Tibial artery (tissue), 4 donors: ENCODE data around the gene ME1.
A peak's percentile ranks its signal among the peaks of the same experiment; 100 is the strongest.

Source experiments
- DNase-seq, 2 donors: peaks; one replicate each; pipeline ENCODE4 v3.0.0-alpha.2; 2019
- H3K27ac ChIP-seq, 2 donors: fragments of 200-600 bp; sonication (generic) in 1 of 2; 1 replicate in 1 of 2; 2 replicates in 1 of 2; pipeline ENCODE4 v1.5.1; 2018 to 2019; ENCODE audit warnings: mild to moderate bottlenecking in 1 of 2
- H3K27me3 ChIP-seq, 2 donors: fragments of 200-600 bp; sonication (generic) in 1 of 2; one replicate each; pipeline versions ENCODE4 v1.5.1 to v1.6.0; 2016 to 2019
- H3K36me3 ChIP-seq, 3 donors: fragments of 200-600 bp; sonication (generic) in 2 of 3; one replicate each; pipeline ENCODE4 v1.5.1; 2016 to 2019; ENCODE audit warnings: mild to moderate bottlenecking in 2 of 3
- H3K4me1 ChIP-seq, 4 donors: fragments of 200-600 bp; sonication (generic) in 2 of 4; 1 replicate in 3 of 4; 2 replicates in 1 of 4; pipeline ENCODE4 v1.5.1; 2016 to 2019
- H3K4me3 ChIP-seq, 2 donors: fragments of 200-600 bp; sonication (generic) in 1 of 2; 1 replicate in 1 of 2; 2 replicates in 1 of 2; pipeline ENCODE4 v1.5.1; 2018 to 2019; ENCODE audit warnings: mild to moderate bottlenecking in 2 of 2
- H3K9me3 ChIP-seq, 3 donors: fragments of 200-600 bp; sonication (generic) in 1 of 3; one replicate each; pipeline ENCODE4 v1.5.1; 2016 to 2019
- CTCF ChIP-seq, 2 experiments: fragments of 200-600 bp in 1 of 2; fragments of 450-650 bp in 1 of 2; IDR thresholded peaks; one replicate each; pipeline ENCODE4 v1.5.1; 2017 to 2019; ENCODE audit warnings: antibody characterized with exemption in 2 of 2, mild to moderate bottlenecking in 1 of 2, moderate library complexity in 1 of 2
- intact Hi-C: fragments of 100-400 bp; cut with DNase I; formaldehyde crosslinking; loops from one replicate; pipeline ENCODE4 v1.15.0; 2023; ENCODE audit warnings: low total_unique reads

The ME1 gene

GRCh38 chr6:83381949-83382348 is 48.9 kb downstream of the ME1 start:
- DNase-seq, result no peak
- no peak overlapping the region for H3K4me3 ChIP-seq
- intact Hi-C loops, result no loop called here
- no peaks in the 10 kb centered on the region for H3K36me3 ChIP-seq
- H3K4me1 ChIP-seq, result peaks cover 0 to 53% (median 10%) of the 10 kb centered on the region in 4 donors
- H3K9me3 ChIP-seq, result no peaks in the 10 kb centered on the region
- peak overlapping the region in 1 of 2 donors; percentile 23 for H3K27ac ChIP-seq
- TF ChIP-seq CTCF (IDR thresholded peaks at IDR 0.05), result no peak
- H3K27me3 ChIP-seq, result no peaks in the 10 kb centered on the region

- intact Hi-C loops, result no loop called here
- no peak overlapping the region for H3K27ac ChIP-seq
- H3K4me1 ChIP-seq, result peaks cover 0 to 39% (median 7%) of the 10 kb centered on the region in 4 donors
- no peak for TF ChIP-seq CTCF (IDR thresholded peaks at IDR 0.05)
- no peak for DNase-seq
- no peak overlapping the region for H3K4me3 ChIP-seq
- H3K36me3 ChIP-seq, result no peaks in the 10 kb centered on the region
- no peaks in the 10 kb centered on the region for H3K27me3 ChIP-seq
- no peaks in the 10 kb centered on the region for H3K9me3 ChIP-seq
Observed at GRCh38 chr6:83378621-83379388, 52.0 kb downstream of the ME1 start.

GRCh38 chr6:83371423-83371822 is 59.4 kb downstream of the ME1 start:
- TF ChIP-seq CTCF (IDR thresholded peaks at IDR 0.05), result no peak
- Histone ChIP-seq H3K4me3 (no peak overlapping the region), H3K36me3 (no peaks in the 10 kb centered on the region), H3K9me3 (no peaks in the 10 kb centered on the region), H3K4me1 (peaks cover 0 to 26% (median 3%) of the 10 kb centered on the region in 4 donors), H3K27me3 (no peaks in the 10 kb centered on the region), H3K27ac (no peak overlapping the region)
- no peak for DNase-seq
- intact Hi-C loops, result no loop called here

GRCh38 chr6:83370567-83370966 is 60.3 kb downstream of the ME1 start:
- intact Hi-C loops, result no loop called here
- Histone ChIP-seq H3K27me3 (no peaks in the 10 kb centered on the region), H3K27ac (no peak overlapping the region), H3K4me1 (peaks cover 0 to 34% (median 5%) of the 10 kb centered on the region in 4 donors), H3K36me3 (no peaks in the 10 kb centered on the region), H3K4me3 (no peak overlapping the region), H3K9me3 (no peaks in the 10 kb centered on the region)
- DNase-seq, result no peak
- no peak for TF ChIP-seq CTCF (IDR thresholded peaks at IDR 0.05)

GRCh38 chr6:83369692-83370091 is 61.2 kb downstream of the ME1 start:
- Histone ChIP-seq H3K27me3 (no peaks in the 10 kb centered on the region), H3K36me3 (no peaks in the 10 kb centered on the region), H3K4me3 (no peak overlapping the region), H3K27ac (no peak overlapping the region), H3K4me1 (peaks cover 0 to 34% (median 5%) of the 10 kb centered on the region in 4 donors), H3K9me3 (no peaks in the 10 kb centered on the region)
- no peak for DNase-seq
- intact Hi-C loops, result no loop called here
- TF ChIP-seq CTCF (IDR thresholded peaks at IDR 0.05), result no peak
